ENCODE data around the gene C2CD2.

DNA sequence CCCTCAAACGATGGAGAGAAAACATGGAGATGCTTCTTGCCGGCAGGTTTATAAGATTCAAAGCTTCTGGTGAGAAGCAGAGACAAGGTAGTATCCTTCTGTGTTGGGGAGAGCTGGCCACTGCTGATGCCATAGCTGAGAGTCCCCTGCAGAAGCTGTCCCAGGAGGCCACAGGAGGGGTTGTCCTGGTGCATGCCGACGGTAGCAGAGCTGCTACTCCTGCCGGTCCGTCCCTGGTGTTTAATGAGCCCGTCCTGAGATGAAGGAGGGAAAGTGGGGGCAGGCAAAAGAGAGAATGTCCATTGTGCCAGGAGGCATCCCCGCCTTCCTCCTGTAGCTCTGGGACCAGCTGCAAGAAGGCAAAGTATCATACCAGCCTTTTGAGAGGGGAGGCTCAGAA, 10.4 kb upstream of the C2CD2 start:
- TF ChIP-seq, protein P1, sequence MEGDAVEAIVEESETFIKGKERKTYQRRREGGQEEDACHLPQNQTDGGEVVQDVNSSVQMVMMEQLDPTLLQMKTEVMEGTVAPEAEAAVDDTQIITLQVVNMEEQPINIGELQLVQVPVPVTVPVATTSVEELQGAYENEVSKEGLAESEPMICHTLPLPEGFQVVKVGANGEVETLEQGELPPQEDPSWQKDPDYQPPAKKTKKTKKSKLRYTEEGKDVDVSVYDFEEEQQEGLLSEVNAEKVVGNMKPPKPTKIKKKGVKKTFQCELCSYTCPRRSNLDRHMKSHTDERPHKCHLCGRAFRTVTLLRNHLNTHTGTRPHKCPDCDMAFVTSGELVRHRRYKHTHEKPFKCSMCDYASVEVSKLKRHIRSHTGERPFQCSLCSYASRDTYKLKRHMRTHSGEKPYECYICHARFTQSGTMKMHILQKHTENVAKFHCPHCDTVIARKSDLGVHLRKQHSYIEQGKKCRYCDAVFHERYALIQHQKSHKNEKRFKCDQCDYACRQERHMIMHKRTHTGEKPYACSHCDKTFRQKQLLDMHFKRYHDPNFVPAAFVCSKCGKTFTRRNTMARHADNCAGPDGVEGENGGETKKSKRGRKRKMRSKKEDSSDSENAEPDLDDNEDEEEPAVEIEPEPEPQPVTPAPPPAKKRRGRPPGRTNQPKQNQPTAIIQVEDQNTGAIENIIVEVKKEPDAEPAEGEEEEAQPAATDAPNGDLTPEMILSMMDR (IDR thresholded peaks at IDR 0.05), result no peak
- TF ChIP-seq POLR2A (IDR thresholded peaks at IDR 0.05), result no peak

Data from prostate gland (tissue), 2 donors.